Right ventricle myocardium inferior (tissue), 1 donor: ENCODE results near the gene ANKRD24. TPM values are rescaled to one million over a fixed set of nuclear protein-coding genes. Genes with fewer than 3 reads are reported as not detected.
A peak's percentile ranks its signal among the peaks of the same experiment; 100 is the strongest.
"Not testable (repeated sequence)": the region's sequence is repeated elsewhere in the genome, so short reads cannot be mapped to it uniquely, and the experiment has no call there.

ENCODE experiments used
- ATAC-seq: fragments of 200-7000 bp; cut with Tn5 transposase; one replicate; pipeline ENCODE4 v1.9.1; 2020; ENCODE audit warnings: mild to moderate bottlenecking, moderate library complexity
- DNase-seq: peaks from one replicate; pipeline ENCODE4 v3.0.0; 2021; ENCODE audit errors: missing footprints
- intact Hi-C: fragments of 100-400 bp; cut with DNase I; formaldehyde crosslinking; loops from one replicate; pipeline ENCODE4 v1.11.0; 2022
- long read RNA-seq: library from polyadenylated mRNA; unstranded; transcript quantifications from one replicate; pipeline ENCODE4 v2.0.0, GENCODE V29; 2021
- total RNA-seq: library from RNA; stranded (reverse); fragmentation: NEBNext Ultra II Directional; extraction: Animal tissue kit (Norgen Biotek cat#: 25700); gene quantifications from one replicate; pipeline ENCODE4 v1.2.1, GENCODE V29; 2021
- donor health status: DM: no; HTN: yes; CAD: no; lungs with severe emphysema.

Gene ANKRD24
- total RNA-seq, result 0.19 TPM
- long read RNA-seq, partial matches to known transcripts, result 0 of 2 reads
- long read RNA-seq, other reads (novel, unspliced or antisense), result 2 of 2 reads

- DNase-seq (peak; percentile 98), ATAC-seq (peak; percentile 96)
- intact Hi-C loops, result loop anchor here (5.0 kb wide), 2 partner anchors 60 to 195 kb away; partner anchors contain the start of genes EEF2 and MAP2K2
These were observed at the start of gene ANKRD24, which contains the start of gene SIRT6 for GRCh38 chr19:4182084-4182810. Gene ANKRD24 (plus strand): TSS chr19:4182689. CDS start chr19:4186426, 3,737 bp downstream. Gene SIRT6 (minus strand): TSS chr19:4182563. CDS start chr19:4182539, 24 bp downstream.

GRCh38 chr19:4134351-4134750 lies 48.1 kb upstream of the ANKRD24 start:
- intact Hi-C loops, result no loop called here
- ATAC-seq, result no peak
- no peak for DNase-seq

- intact Hi-C loops, result not testable (repeated sequence)
These were observed 47.1 kb upstream of the ANKRD24 start for GRCh38 chr19:4135386-4135785.

GRCh38 chr19:4136680-4137088 lies 45.8 kb upstream of the ANKRD24 start:
- no peak for ATAC-seq
- no peak for DNase-seq
- intact Hi-C loops, result no loop called here

More at GRCh38 chr19:4135386-4135785, 47.1 kb upstream of the ANKRD24 start:
- DNase-seq, ATAC-seq: not testable (repeated sequence)

GRCh38 chr19:4138445-4138844 lies 44.0 kb upstream of the ANKRD24 start:
- no peak for DNase-seq
- intact Hi-C loops, result no loop called here
- no peak for ATAC-seq

- DNase-seq (peak; percentile 88), ATAC-seq (peak; percentile 82)
- intact Hi-C loops, result loop anchor here (5.0 kb wide), 1 partner anchor 152 kb away; the partner anchor contains the start of gene EEF2
These were observed 42.8 kb upstream of the ANKRD24 start for GRCh38 chr19:4139614-4140236.

- ATAC-seq, result peak; percentile 80
- intact Hi-C loops, result loop anchor here (5.0 kb wide), 1 partner anchor 153 kb away; the partner anchor contains the start of gene EEF2
- DNase-seq, result no peak
These were observed 42.2 kb upstream of the ANKRD24 start for GRCh38 chr19:4140237-4140711.

- DNase-seq, ATAC-seq: not testable (repeated sequence)
- intact Hi-C loops, result loop anchor here (5.0 kb wide), 1 partner anchor 156 kb away; the partner anchor contains the start of gene EEF2
These were observed 39.6 kb upstream of the ANKRD24 start for GRCh38 chr19:4142916-4143315.

GRCh38 chr19:4144666-4145249 lies 37.7 kb upstream of the ANKRD24 start:
- intact Hi-C loops, result loop anchor here (5.0 kb wide), 1 partner anchor 157 kb away; the partner anchor contains the start of gene EEF2
- ATAC-seq (no peak), DNase-seq (no peak)

- intact Hi-C loops, result no loop called here
- ATAC-seq, result no peak
- no peak for DNase-seq
These were observed 32.8 kb upstream of the ANKRD24 start for GRCh38 chr19:4149518-4150288.

GRCh38 chr19:4151623-4152022 lies 30.9 kb upstream of the ANKRD24 start:
- DNase-seq (no peak), ATAC-seq (no peak)
- intact Hi-C loops, result no loop called here

GRCh38 chr19:4152241-4152998 lies 30.1 kb upstream of the ANKRD24 start:
- intact Hi-C loops, result no loop called here
- no peak for DNase-seq

GRCh38 chr19:4154571-4155312 lies 27.7 kb upstream of the ANKRD24 start:
- ATAC-seq (no peak), DNase-seq (no peak)
- intact Hi-C loops, result no loop called here

More at GRCh38 chr19:4152241-4152998, 30.1 kb upstream of the ANKRD24 start:
- no peak for ATAC-seq

GRCh38 chr19:4157164-4157563 lies 25.3 kb upstream of the ANKRD24 start:
- intact Hi-C loops, result no loop called here
- no peak for DNase-seq
- no peak for ATAC-seq

- intact Hi-C loops, DNase-seq, ATAC-seq: not testable (repeated sequence)
These were observed 24.5 kb upstream of the ANKRD24 start for GRCh38 chr19:4157971-4158370.

GRCh38 chr19:4161415-4162077 lies 20.9 kb upstream of the ANKRD24 start:
- intact Hi-C loops, result no loop called here
- DNase-seq (no peak), ATAC-seq (no peak)
